Aorta (tissue), 5 donors: Measurements from ENCODE around the gene S100PBP. TPM values are rescaled to one million over a fixed set of nuclear protein-coding genes. Genes with fewer than 3 reads are reported as not detected.
A peak's percentile ranks its signal among the peaks of the same experiment; 100 is the strongest.

ENCODE experiments used
- ATAC-seq: fragments of 200-7000 bp; cut with Tn5 transposase; one replicate; pipeline ENCODE4 v1.9.1; 2022; ENCODE audit warnings: moderate library complexity; ENCODE audit not compliant: low FRiP score
- DNase-seq, 2 donors: peaks; one replicate each; pipeline ENCODE4 v3.0.0-alpha.2; 2020
- H3K27ac ChIP-seq, 2 donors: one replicate each; pipeline ENCODE4 v1.5.1; 2013; ENCODE audit warnings: low read length in 2 of 2, mild to moderate bottlenecking in 2 of 2, moderate library complexity in 2 of 2, control low read depth in 1 of 2, inconsistent platforms in 1 of 2, low read depth in 1 of 2
- H3K27me3 ChIP-seq, 2 donors: one replicate each; pipeline ENCODE4 v1.6.1; 2013; ENCODE audit warnings: control low read depth in 1 of 2, low read length in 1 of 2, mild to moderate bottlenecking in 1 of 2, moderate library complexity in 1 of 2; ENCODE audit not compliant: insufficient read depth in 2 of 2, control insufficient read depth in 1 of 2
- H3K36me3 ChIP-seq, 2 donors: one replicate each; pipeline ENCODE4 v1.6.1; 2013; ENCODE audit warnings: control low read depth in 1 of 2, low read length in 1 of 2, mild to moderate bottlenecking in 1 of 2; ENCODE audit not compliant: insufficient read depth in 2 of 2, control insufficient read depth in 1 of 2
- H3K4me1 ChIP-seq, 2 donors: one replicate each; pipeline ENCODE4 v1.6.1; 2013; ENCODE audit warnings: low read length in 2 of 2, control low read depth in 1 of 2, mild to moderate bottlenecking in 1 of 2, moderate library complexity in 1 of 2; ENCODE audit not compliant: insufficient read depth in 2 of 2, control insufficient read depth in 1 of 2
- H3K4me3 ChIP-seq, 2 donors: one replicate each; pipeline ENCODE4 v1.5.1; 2013; ENCODE audit warnings: low read length in 2 of 2, control low read depth in 1 of 2, mild to moderate bottlenecking in 1 of 2
- H3K9me3 ChIP-seq: one replicate; pipeline ENCODE4 v1.6.1; 2013; ENCODE audit warnings: mild to moderate bottlenecking, low read length; ENCODE audit not compliant: control insufficient read depth
- WGBS, 2 donors: extraction: QIAGEN DNeasy Blood & Tissue Kit; methylation state at CpG; one replicate each; pipeline ENCODE4 v1.1.7; 2013; 5-methylcytosine and 5-hydroxymethylcytosine counted together
- intact Hi-C, 2 donors: fragments of 100-400 bp; cut with DNase I; formaldehyde crosslinking; loops; one replicate each; pipeline versions ENCODE4 v1.14.2 to v1.15.0; 2022
- polyA plus RNA-seq, 2 donors: library from polyadenylated mRNA; stranded (reverse); fragments of 200-250 nt; gene quantifications; one replicate each; pipeline ENCODE4 v1.2.3, GENCODE V29; 2013
- total RNA-seq, 2 donors: library from RNA; stranded (reverse); fragmentation: NEBNext Ultra II Directional; extraction: Animal tissue kit (Norgen Biotek cat#: 25700); gene quantifications; one replicate each; pipeline ENCODE4 v1.2.1, GENCODE V29; 2021
- donor health status: healthy with polysubstance abuse.
- donor health status: Bipolar disorder and iron deficiency.
- donor health status: DM: no; HTN: no; CAD: no.
- donor health status: DM: no; HTN: no; CAD: no.
- donor health status: DM: yes; HTN: yes; CAD: no.

S100PBP gene
- total and polyA plus RNA-seq, 4 donors = 2.8 to 60.7 (median 24.8) TPM

DNA sequence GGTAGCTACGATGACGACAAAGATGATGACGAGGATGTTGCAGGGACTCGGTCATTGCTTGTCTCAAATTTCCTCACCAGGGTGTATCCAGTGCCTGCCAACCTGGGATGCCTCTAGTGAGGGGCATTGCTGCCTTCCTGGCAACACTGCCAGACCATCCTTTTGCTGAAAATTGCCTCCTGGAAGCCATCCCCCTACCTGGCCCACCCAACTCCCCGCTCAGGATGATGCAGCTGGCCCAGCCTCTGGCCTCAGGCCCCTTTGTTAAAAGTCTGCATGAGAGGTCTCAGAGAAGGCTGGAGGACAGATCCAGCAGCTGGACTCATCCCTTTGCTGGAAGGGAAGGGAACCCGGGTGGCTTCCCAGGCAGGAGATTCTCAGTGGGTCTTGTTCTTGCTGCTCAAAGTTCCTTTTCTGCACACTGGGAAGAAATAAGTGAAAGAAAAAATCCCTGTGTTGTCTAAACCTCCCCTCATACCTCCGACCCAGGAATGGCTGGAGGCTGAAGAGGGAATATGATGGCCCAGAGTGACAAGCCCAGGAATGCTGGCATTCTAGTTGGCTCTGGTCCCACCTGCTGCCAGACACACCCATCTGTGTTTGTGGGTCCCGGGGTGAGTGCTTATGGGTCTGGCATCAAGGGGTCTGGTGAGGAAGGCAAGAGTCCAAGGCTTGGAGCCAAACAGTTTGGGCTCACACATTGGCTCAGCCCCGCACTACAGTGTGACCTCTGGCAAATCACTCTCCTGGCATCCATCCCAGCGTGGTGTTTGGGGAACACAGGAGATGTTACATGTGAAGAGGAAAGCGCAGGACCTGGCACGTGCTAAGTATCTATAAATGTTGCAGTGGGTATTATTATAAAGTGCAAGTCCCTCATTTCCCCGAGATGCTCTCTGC is 60.0 kb downstream of the S100PBP start:
- H3K27me3 ChIP-seq = no peaks in the 10 kb centered on the region
- no peaks in the 10 kb centered on the region for H3K36me3 ChIP-seq
- ATAC-seq = no peak
- intact Hi-C loops = no loop called here
- no peak overlapping the region for H3K27ac ChIP-seq
- DNase-seq = peak in 1 of 2 donors; percentile 42
- H3K9me3 ChIP-seq = no peaks in the 10 kb centered on the region
- peaks cover 0 to under 1% of the 10 kb centered on the region in 2 donors for H3K4me1 ChIP-seq
- WGBS, 2 donors = 56 to 57% methylated on average over 13 of the region's 13 CpGs
- no peak overlapping the region for H3K4me3 ChIP-seq

DNA sequence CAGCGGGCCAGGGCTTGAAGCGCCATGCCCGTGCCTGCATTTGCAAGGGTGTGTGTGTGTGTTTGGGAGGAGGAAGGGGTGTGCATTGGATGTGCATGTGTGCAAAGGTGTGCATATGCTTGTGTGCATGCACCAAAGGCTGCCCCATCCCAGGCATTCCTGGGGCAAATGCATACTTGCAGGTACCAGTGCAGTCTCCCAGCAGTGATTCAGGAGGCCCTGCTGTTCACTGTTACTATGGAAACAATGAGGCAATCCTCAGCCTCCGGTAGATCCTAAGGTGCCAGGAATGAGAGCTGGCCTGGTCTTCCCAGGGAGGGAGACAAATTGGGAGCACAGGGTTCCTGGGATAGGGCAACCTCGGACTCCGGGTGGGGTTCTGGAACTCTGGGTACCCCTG is 60.7 kb downstream of the S100PBP start:
- peak in 1 of 2 donors; percentile 56 for DNase-seq
- Histone ChIP-seq H3K27ac (no peak overlapping the region), H3K36me3 (no peaks in the 10 kb centered on the region), H3K27me3 (no peaks in the 10 kb centered on the region), H3K9me3 (no peaks in the 10 kb centered on the region), H3K4me3 (no peak overlapping the region), H3K4me1 (no peaks in the 10 kb centered on the region)
- no peak for ATAC-seq
- WGBS, 2 donors = 65 to 71% methylated on average over 6 of the region's 6 CpGs
- intact Hi-C loops = no loop called here

GRCh38 chr1:32878637-32879041 is 61.2 kb downstream of the S100PBP start:
- DNase-seq (peak in 1 of 2 donors; percentile 61), ATAC-seq (no peak)
- intact Hi-C loops = no loop called here
- no peaks in the 10 kb centered on the region for H3K36me3 ChIP-seq
- no peak overlapping the region for H3K27ac ChIP-seq
- no peak overlapping the region for H3K4me3 ChIP-seq
- H3K27me3 ChIP-seq = no peaks in the 10 kb centered on the region
- H3K4me1 ChIP-seq = no peaks in the 10 kb centered on the region
- no peaks in the 10 kb centered on the region for H3K9me3 ChIP-seq
- 89 to 95% methylated on average over 5 of the region's 5 CpGs for WGBS, 2 donors

- Histone ChIP-seq H3K36me3 (no peaks in the 10 kb centered on the region), H3K9me3 (no peaks in the 10 kb centered on the region), H3K4me3 (no peak overlapping the region), H3K27ac (no peak overlapping the region), H3K27me3 (no peaks in the 10 kb centered on the region), H3K4me1 (no peaks in the 10 kb centered on the region)
- peak in 1 of 2 donors; percentile 45 for DNase-seq
- ATAC-seq = no peak
- intact Hi-C loops = no loop called here
- WGBS, 2 donors = 14 to 22% methylated on average over 5 of the region's 5 CpGs
Observed at GRCh38 chr1:32881291-32881690, 63.8 kb downstream of the S100PBP start.

DNA sequence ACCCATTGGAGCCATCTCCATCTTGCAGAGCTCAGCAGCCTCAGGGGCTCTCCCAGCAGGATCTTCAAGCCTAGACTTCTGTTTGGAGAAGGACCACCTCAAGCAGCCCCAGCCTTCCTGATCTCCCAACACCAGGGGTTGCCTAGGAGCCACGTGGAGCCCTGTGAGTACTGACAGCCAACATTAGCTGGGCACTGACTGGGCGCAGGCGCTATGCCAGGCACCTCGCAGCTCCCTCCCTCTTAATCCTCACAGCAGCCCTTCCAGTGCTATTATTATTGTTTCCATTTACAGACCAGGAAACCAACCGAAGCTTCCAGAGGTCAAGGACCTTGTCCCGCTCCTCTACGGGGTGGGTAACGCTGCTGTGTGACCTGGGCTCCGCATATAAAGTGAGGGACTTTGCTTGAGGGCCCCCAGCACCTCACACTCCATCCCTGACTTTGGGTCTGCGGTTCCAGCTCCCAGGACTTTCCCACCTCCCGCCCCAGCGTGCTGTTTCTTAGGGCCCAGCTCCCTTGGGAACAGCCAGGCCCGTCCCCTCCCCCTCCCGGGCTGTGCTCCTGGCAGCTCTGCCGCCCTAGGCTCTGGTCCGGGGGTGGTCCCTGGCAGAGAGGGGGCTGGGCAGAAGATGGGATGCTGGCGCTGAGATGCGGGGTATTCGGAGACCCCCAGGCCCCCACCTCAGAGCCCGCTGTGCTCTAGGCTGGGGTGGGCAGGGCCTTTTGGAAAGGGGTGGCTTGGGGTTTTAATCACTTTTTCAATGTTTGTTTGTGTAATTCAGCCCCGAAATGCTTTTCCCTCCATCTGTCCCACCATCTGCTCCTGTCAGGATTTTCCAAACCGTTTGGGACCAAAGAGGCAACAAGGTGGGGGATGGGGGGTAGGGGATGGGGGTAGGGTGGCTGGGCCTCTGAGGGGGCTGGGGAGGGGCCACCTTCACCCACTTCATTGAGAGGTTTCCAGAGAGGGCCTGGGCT is 64.7 kb downstream of the S100PBP start:
- no peak overlapping the region for H3K27ac ChIP-seq
- intact Hi-C loops = no loop called here
- H3K27me3 ChIP-seq = no peaks in the 10 kb centered on the region
- DNase-seq (peak in 1 of 2 donors; percentile 88), ATAC-seq (peak; percentile 72)
- H3K9me3 ChIP-seq = no peaks in the 10 kb centered on the region
- 2 to 4% methylated on average over 22 of the region's 22 CpGs for WGBS, 2 donors
- no peaks in the 10 kb centered on the region for H3K36me3 ChIP-seq
- no peak overlapping the region for H3K4me3 ChIP-seq
- no peaks in the 10 kb centered on the region for H3K4me1 ChIP-seq

GRCh38 chr1:32883338-32884031 is 66.0 kb downstream of the S100PBP start:
- Histone ChIP-seq H3K27me3 (no peaks in the 10 kb centered on the region), H3K36me3 (no peaks in the 10 kb centered on the region), H3K9me3 (no peaks in the 10 kb centered on the region), H3K4me1 (no peaks in the 10 kb centered on the region), H3K4me3 (no peak overlapping the region), H3K27ac (no peak overlapping the region)
- 92 to 95% methylated on average over 7 of the region's 7 CpGs for whole genome bisulfite sequencing, 2 donors
- DNase-seq (no peak), ATAC-seq (no peak)
- intact Hi-C loops = no loop called here

DNA sequence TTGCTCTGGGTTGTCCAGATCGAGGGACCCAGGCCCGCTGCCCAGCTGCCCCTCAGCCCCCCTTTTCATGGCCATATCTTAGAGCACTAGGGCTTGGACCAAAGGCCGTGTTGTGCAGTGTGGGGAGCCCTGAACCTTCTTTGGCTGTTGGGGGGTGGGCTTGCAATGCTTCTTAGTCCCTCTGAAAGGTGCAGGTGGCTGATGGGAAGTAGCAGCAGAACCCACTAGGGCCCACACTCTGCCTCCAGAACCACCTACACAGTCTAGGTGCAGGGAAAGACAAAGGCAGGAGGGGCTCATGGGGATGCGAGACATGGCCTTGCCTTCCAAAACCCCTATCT is 66.5 kb downstream of the S100PBP start:
- intact Hi-C loops = no loop called here
- Histone ChIP-seq H3K27me3 (no peaks in the 10 kb centered on the region), H3K36me3 (no peaks in the 10 kb centered on the region), H3K4me1 (no peaks in the 10 kb centered on the region), H3K27ac (no peak overlapping the region), H3K9me3 (no peaks in the 10 kb centered on the region), H3K4me3 (no peak overlapping the region)
- no peak for ATAC-seq
- 88% methylated on average over 4 of the region's 4 CpGs for WGBS, 2 donors
- DNase-seq = no peak

GRCh38 chr1:32884726-32885125 is 67.3 kb downstream of the S100PBP start:
- 45 to 54% methylated on average over 12 of the region's 12 CpGs for WGBS, 2 donors
- H3K36me3 ChIP-seq = no peaks in the 10 kb centered on the region
- ATAC-seq = no peak
- no peaks in the 10 kb centered on the region for H3K27me3 ChIP-seq
- no peak overlapping the region for H3K27ac ChIP-seq
- no peak overlapping the region for H3K4me3 ChIP-seq
- DNase-seq = no peak
- H3K4me1 ChIP-seq = no peaks in the 10 kb centered on the region
- intact Hi-C loops = no loop called here
- H3K9me3 ChIP-seq = no peaks in the 10 kb centered on the region
